Measurements from ENCODE around the gene ZNF831.

The ZNF831 gene

GRCh38 chr20:59122566-59122919 is 41.1 kb upstream of the ZNF831 start:
- POLR2A ChIA-PET: interaction anchor here (0.6 kb wide), 1 partner anchor 11 kb away, joined by 3 read pairs; no protein-coding TSS in a partner anchor
- Histone ChIP-seq H3K4me1 (ENCODE audit: control extremely low read depth in 1 of 4, control insufficient read depth in 4 of 4, insufficient read depth in 4 of 4, low read length in 3 of 4) (peaks cover 10 to 21% (median 16%) of the 10 kb centered on the region in 4 experiments), H3K9me3 (ENCODE audit: control extremely low read depth in 1 of 5, control insufficient read depth in 4 of 5, insufficient read depth in 2 of 5, low read depth in 1 of 5, low read length in 4 of 5) (peaks cover 0 to 5% (median 0%) of the 10 kb centered on the region in 5 experiments), H3K36me3 (ENCODE audit: control insufficient read depth in 4 of 4, insufficient read depth in 4 of 4, low read length in 3 of 4) (no peaks in the 10 kb centered on the region), H3K27ac (ENCODE audit: insufficient read depth in 1 of 2, low read depth in 1 of 2, low read length in 2 of 2, poor library complexity in 1 of 2, severe bottlenecking in 2 of 2) (no peak overlapping the region), H3K4me3 (ENCODE audit: control insufficient read depth in 1 of 7, extremely low read depth in 1 of 7, insufficient read depth in 4 of 7, low read depth in 2 of 7, low read length in 6 of 7) (no peak overlapping the region), H3K27me3 (replicated peaks in 2 of 5; ENCODE audit: control insufficient read depth in 4 of 5, insufficient read depth in 5 of 5, low read length in 4 of 5) (peaks cover 0 to 5% (median 0%) of the 10 kb centered on the region in 5 experiments)
- CTCF ChIA-PET: interaction anchor here (0.7 to 3.0 kb wide), 6 partner anchors 14 to 100 kb away, joined by 3 to 9 read pairs (median 4); no protein-coding TSS in a partner anchor
- 97% methylated on average over 4 of the region's 4 CpGs for WGBS (ENCODE audit: insufficient coverage)
- no peak for DNase-seq

- peaks cover 10 to 21% (median 16%) of the 10 kb centered on the region in 4 experiments for H3K4me1 ChIP-seq (ENCODE audit: control extremely low read depth in 1 of 4, control insufficient read depth in 4 of 4, insufficient read depth in 4 of 4, low read length in 3 of 4)
Observed at GRCh38 chr20:59123011-59123677, 40.5 kb upstream of the ZNF831 start.

GRCh38 chr20:59123678-59124255 is 39.9 kb upstream of the ZNF831 start:
- CTCF ChIA-PET: interaction anchor here (1.1 to 1.4 kb wide), 3 partner anchors 12 to 98 kb away, joined by 3 to 5 read pairs (median 4); no protein-coding TSS in a partner anchor

More at GRCh38 chr20:59123011-59123677, 40.5 kb upstream of the ZNF831 start:
- no peak overlapping the region for H3K4me3 ChIP-seq (ENCODE audit: control insufficient read depth in 1 of 7, extremely low read depth in 1 of 7, insufficient read depth in 4 of 7, low read depth in 2 of 7, low read length in 6 of 7)
- H3K27me3 ChIP-seq (replicated peaks in 2 of 5; ENCODE audit: control insufficient read depth in 4 of 5, insufficient read depth in 5 of 5, low read length in 4 of 5): peaks cover 0 to 5% (median 0%) of the 10 kb centered on the region in 5 experiments
- H3K36me3 ChIP-seq (ENCODE audit: control insufficient read depth in 4 of 4, insufficient read depth in 4 of 4, low read length in 3 of 4): no peaks in the 10 kb centered on the region
- POLR2A ChIA-PET: interaction anchor here (0.6 kb wide), 1 partner anchor 12 kb away, joined by 3 read pairs; no protein-coding TSS in a partner anchor
- H3K27ac ChIP-seq (ENCODE audit: insufficient read depth in 1 of 2, low read depth in 1 of 2, low read length in 2 of 2, poor library complexity in 1 of 2, severe bottlenecking in 2 of 2): no peak overlapping the region
- DNase-seq: peak; percentile 18 to 57 (median 43)
- H3K9me3 ChIP-seq (ENCODE audit: control extremely low read depth in 1 of 5, control insufficient read depth in 4 of 5, insufficient read depth in 2 of 5, low read depth in 1 of 5, low read length in 4 of 5): peaks cover 0 to 5% (median 0%) of the 10 kb centered on the region in 5 experiments
- 53% methylated on average over 13 of the region's 15 CpGs for WGBS (ENCODE audit: insufficient coverage)
- CTCF ChIA-PET: interaction anchor here (0.9 to 3.0 kb wide), 6 partner anchors 13 to 99 kb away, joined by 3 to 9 read pairs (median 4); no protein-coding TSS in a partner anchor

GRCh38 chr20:59124296-59125029 is 39.2 kb upstream of the ZNF831 start:
- 96% methylated on average over 15 of the region's 15 CpGs for WGBS (ENCODE audit: insufficient coverage)
- Histone ChIP-seq H3K27me3 (replicated peaks in 2 of 5; ENCODE audit: control insufficient read depth in 4 of 5, insufficient read depth in 5 of 5, low read length in 4 of 5) (peaks cover 0 to 5% (median 0%) of the 10 kb centered on the region in 5 experiments), H3K4me1 (ENCODE audit: control extremely low read depth in 1 of 4, control insufficient read depth in 4 of 4, insufficient read depth in 4 of 4, low read length in 3 of 4) (peaks cover 10 to 21% (median 16%) of the 10 kb centered on the region in 4 experiments), H3K27ac (ENCODE audit: insufficient read depth in 1 of 2, low read depth in 1 of 2, low read length in 2 of 2, poor library complexity in 1 of 2, severe bottlenecking in 2 of 2) (no peak overlapping the region), H3K4me3 (ENCODE audit: control insufficient read depth in 1 of 7, extremely low read depth in 1 of 7, insufficient read depth in 4 of 7, low read depth in 2 of 7, low read length in 6 of 7) (no peak overlapping the region), H3K9me3 (ENCODE audit: control extremely low read depth in 1 of 5, control insufficient read depth in 4 of 5, insufficient read depth in 2 of 5, low read depth in 1 of 5, low read length in 4 of 5) (peaks cover 0 to 5% (median 0%) of the 10 kb centered on the region in 5 experiments), H3K36me3 (ENCODE audit: control insufficient read depth in 4 of 4, insufficient read depth in 4 of 4, low read length in 3 of 4) (no peaks in the 10 kb centered on the region)
- no peak for DNase-seq
- CTCF ChIA-PET: interaction anchor here (1.1 kb wide), 1 partner anchor 98 kb away, joined by 3 read pairs; no protein-coding TSS in a partner anchor
- POLR2A ChIA-PET: no interaction called here

More at GRCh38 chr20:59123678-59124255, 39.9 kb upstream of the ZNF831 start:
- H3K9me3 ChIP-seq (ENCODE audit: control extremely low read depth in 1 of 5, control insufficient read depth in 4 of 5, insufficient read depth in 2 of 5, low read depth in 1 of 5, low read length in 4 of 5): peaks cover 0 to 5% (median 0%) of the 10 kb centered on the region in 5 experiments
- H3K27me3 ChIP-seq (replicated peaks in 2 of 5; ENCODE audit: control insufficient read depth in 4 of 5, insufficient read depth in 5 of 5, low read length in 4 of 5): peaks cover 0 to 5% (median 0%) of the 10 kb centered on the region in 5 experiments
- no peak overlapping the region for H3K4me3 ChIP-seq (ENCODE audit: control insufficient read depth in 1 of 7, extremely low read depth in 1 of 7, insufficient read depth in 4 of 7, low read depth in 2 of 7, low read length in 6 of 7)
- peaks cover 10 to 21% (median 16%) of the 10 kb centered on the region in 4 experiments for H3K4me1 ChIP-seq (ENCODE audit: control extremely low read depth in 1 of 4, control insufficient read depth in 4 of 4, insufficient read depth in 4 of 4, low read length in 3 of 4)
- H3K36me3 ChIP-seq (ENCODE audit: control insufficient read depth in 4 of 4, insufficient read depth in 4 of 4, low read length in 3 of 4): no peaks in the 10 kb centered on the region
- 93% methylated on average over 10 of the region's 10 CpGs for WGBS (ENCODE audit: insufficient coverage)
- no peak for DNase-seq
- H3K27ac ChIP-seq (ENCODE audit: insufficient read depth in 1 of 2, low read depth in 1 of 2, low read length in 2 of 2, poor library complexity in 1 of 2, severe bottlenecking in 2 of 2): no peak overlapping the region
- POLR2A ChIA-PET: no interaction called here

- CTCF ChIA-PET: no interaction called here
- DNase-seq: no peak
- Histone ChIP-seq H3K9me3 (ENCODE audit: control extremely low read depth in 1 of 5, control insufficient read depth in 4 of 5, insufficient read depth in 2 of 5, low read depth in 1 of 5, low read length in 4 of 5) (peaks cover 0 to 5% (median 0%) of the 10 kb centered on the region in 5 experiments), H3K4me3 (ENCODE audit: control insufficient read depth in 1 of 7, extremely low read depth in 1 of 7, insufficient read depth in 4 of 7, low read depth in 2 of 7, low read length in 6 of 7) (no peak overlapping the region), H3K4me1 (ENCODE audit: control extremely low read depth in 1 of 4, control insufficient read depth in 4 of 4, insufficient read depth in 4 of 4, low read length in 3 of 4) (peaks cover 5 to 16% (median 12%) of the 10 kb centered on the region in 4 experiments), H3K27me3 (replicated peaks in 2 of 5; ENCODE audit: control insufficient read depth in 4 of 5, insufficient read depth in 5 of 5, low read length in 4 of 5) (peaks cover 0 to 5% (median 0%) of the 10 kb centered on the region in 5 experiments), H3K27ac (ENCODE audit: insufficient read depth in 1 of 2, low read depth in 1 of 2, low read length in 2 of 2, poor library complexity in 1 of 2, severe bottlenecking in 2 of 2) (no peak overlapping the region), H3K36me3 (ENCODE audit: control insufficient read depth in 4 of 4, insufficient read depth in 4 of 4, low read length in 3 of 4) (no peaks in the 10 kb centered on the region)
- WGBS (ENCODE audit: insufficient coverage): 96% methylated on average over 4 of the region's 7 CpGs
- POLR2A ChIA-PET: no interaction called here
Observed at GRCh38 chr20:59125332-59125731, 38.3 kb upstream of the ZNF831 start.

GRCh38 chr20:59125836-59126235 is 37.8 kb upstream of the ZNF831 start:
- CTCF ChIA-PET: interaction anchor here (1.1 kb wide), 1 partner anchor 24 kb away, joined by 3 read pairs; no protein-coding TSS in a partner anchor
- 93% methylated on average over 6 of the region's 7 CpGs for WGBS (ENCODE audit: insufficient coverage)
- Histone ChIP-seq H3K4me1 (ENCODE audit: control extremely low read depth in 1 of 4, control insufficient read depth in 4 of 4, insufficient read depth in 4 of 4, low read length in 3 of 4) (peaks cover 0 to 11% (median 8%) of the 10 kb centered on the region in 4 experiments), H3K27me3 (replicated peaks in 2 of 5; ENCODE audit: control insufficient read depth in 4 of 5, insufficient read depth in 5 of 5, low read length in 4 of 5) (peaks cover 0 to 5% (median 0%) of the 10 kb centered on the region in 5 experiments), H3K4me3 (ENCODE audit: control insufficient read depth in 1 of 7, extremely low read depth in 1 of 7, insufficient read depth in 4 of 7, low read depth in 2 of 7, low read length in 6 of 7) (no peak overlapping the region), H3K9me3 (ENCODE audit: control extremely low read depth in 1 of 5, control insufficient read depth in 4 of 5, insufficient read depth in 2 of 5, low read depth in 1 of 5, low read length in 4 of 5) (peaks cover 0 to 5% (median 0%) of the 10 kb centered on the region in 5 experiments), H3K27ac (ENCODE audit: insufficient read depth in 1 of 2, low read depth in 1 of 2, low read length in 2 of 2, poor library complexity in 1 of 2, severe bottlenecking in 2 of 2) (no peak overlapping the region), H3K36me3 (ENCODE audit: control insufficient read depth in 4 of 4, insufficient read depth in 4 of 4, low read length in 3 of 4) (no peaks in the 10 kb centered on the region)
- DNase-seq: no peak
- POLR2A ChIA-PET: no interaction called here

Measured in common myeloid progenitor, CD34-positive (primary cell).